ENCODE data around the gene SPOP. TPM values are rescaled to one million over a fixed set of nuclear protein-coding genes. Genes with fewer than 3 reads are reported as not detected.

SPOP gene
- total RNA-seq, 4 donors from 2014 or later = 44.3 to 147 (median 99.0) TPM

- intact Hi-C loops (cut with DNase I; ENCODE audit: low total_unique reads) = no loop called here
- H3K27me3 ChIP-seq = no peaks in the 10 kb centered on the region
- no peak for TF ChIP-seq POLR2A (IDR thresholded peaks at IDR 0.05)
- TF ChIP-seq CTCF (IDR thresholded peaks at IDR 0.05) = no peak
- H3K27ac ChIP-seq = peak overlapping the region; percentile 67 to 83
- H3K4me1 ChIP-seq = peaks cover 0 to 29% of the 10 kb centered on the region in 2 donors
- DNase-seq = peak; percentile 43 to 46
- no peaks in the 10 kb centered on the region for H3K9me3 ChIP-seq
- no peaks in the 10 kb centered on the region for H3K36me3 ChIP-seq
- no peak overlapping the region for H3K4me3 ChIP-seq
Observed at GRCh38 chr17:49610883-49611584, 66.9 kb downstream of the SPOP start.

GRCh38 chr17:49604314-49604869, 73.5 kb downstream of the SPOP start:
- Histone ChIP-seq H3K27me3 (no peaks in the 10 kb centered on the region), H3K36me3 (no peaks in the 10 kb centered on the region), H3K4me1 (peaks cover 0 to 3% of the 10 kb centered on the region in 2 donors), H3K4me3 (no peak overlapping the region), H3K27ac (no peak overlapping the region), H3K9me3 (no peaks in the 10 kb centered on the region)
- DNase-seq = no peak
- intact Hi-C loops (cut with DNase I; ENCODE audit: low total_unique reads) = no loop called here
- TF ChIP-seq POLR2A (IDR thresholded peaks at IDR 0.05) = no peak
- TF ChIP-seq CTCF (IDR thresholded peaks at IDR 0.05) = no peak

- H3K4me1 ChIP-seq = peaks cover 0 to 3% of the 10 kb centered on the region in 2 donors
- TF ChIP-seq CTCF (IDR thresholded peaks at IDR 0.05) = no peak
- TF ChIP-seq POLR2A (IDR thresholded peaks at IDR 0.05) = no peak
- no peaks in the 10 kb centered on the region for H3K9me3 ChIP-seq
- H3K27me3 ChIP-seq = no peaks in the 10 kb centered on the region
- intact Hi-C loops (cut with DNase I; ENCODE audit: low total_unique reads) = no loop called here
- no peak for DNase-seq
- no peaks in the 10 kb centered on the region for H3K36me3 ChIP-seq
- H3K27ac ChIP-seq = peak overlapping the region; percentile 28 to 35
- H3K4me3 ChIP-seq = no peak overlapping the region
Observed at GRCh38 chr17:49603720-49604119, 74.2 kb downstream of the SPOP start.

- intact Hi-C loops (cut with DNase I; ENCODE audit: low total_unique reads) = no loop called here
- Histone ChIP-seq H3K27me3 (no peaks in the 10 kb centered on the region), H3K36me3 (no peaks in the 10 kb centered on the region), H3K9me3 (no peaks in the 10 kb centered on the region), H3K4me3 (no peak overlapping the region), H3K27ac (peak overlapping the region; percentile 28 to 35), H3K4me1 (peaks cover 0 to 3% of the 10 kb centered on the region in 2 donors)
- TF ChIP-seq POLR2A (IDR thresholded peaks at IDR 0.05) (no peak), CTCF (IDR thresholded peaks at IDR 0.05) (no peak)
- DNase-seq = no peak
Observed at GRCh38 chr17:49603238-49603637, 74.7 kb downstream of the SPOP start.

GRCh38 chr17:49602783-49603182, 75.1 kb downstream of the SPOP start:
- DNase-seq = no peak
- TF ChIP-seq POLR2A (IDR thresholded peaks at IDR 0.05) (no peak), CTCF (IDR thresholded peaks at IDR 0.05) (no peak)
- Histone ChIP-seq H3K27ac (peak overlapping the region in 1 of 2 donors; percentile 28), H3K27me3 (no peaks in the 10 kb centered on the region), H3K4me3 (no peak overlapping the region), H3K36me3 (no peaks in the 10 kb centered on the region), H3K9me3 (no peaks in the 10 kb centered on the region), H3K4me1 (peaks cover 0 to 3% of the 10 kb centered on the region in 2 donors)
- intact Hi-C loops (cut with DNase I; ENCODE audit: low total_unique reads) = no loop called here
